GM12878 (cell line): Measurements from ENCODE around the gene EVX2. TPM values are rescaled to one million over a fixed set of nuclear protein-coding genes. Genes with fewer than 3 reads are reported as not detected.

Experiments used
- ATAC-seq: fragments of 200-7000 bp; cut with Tn5 transposase; 3 replicates; pipeline ENCODE4 v1.9.1; 2020; ENCODE audit warnings: mild to moderate bottlenecking, moderate library complexity
- BruUV-seq: library from RNA; stranded (reverse); fragments of 400-500 nt; replicated peaks from 2 replicates; lab custom pipeline; 2021; lab: Mats Ljungman, UMichigan
- CTCF ChIA-PET: fragments of 300-600 bp; sonication (Branson Sonifier 250); formaldehyde crosslinking; extraction: SDS; loops from one replicate; lab custom pipeline; 2021; ENCODE audit warnings: inconsistent platforms; lab: Yijun Ruan, JAX
- POLR2A ChIA-PET: fragments of 350-600 bp; formaldehyde crosslinking; extraction: SDS; loops from one replicate; lab custom pipeline; 2021; ENCODE audit warnings: inconsistent platforms; lab: Charles Lee
- RAD21 ChIA-PET: fragments of 300-600 bp; sonication (Branson Sonifier 250); formaldehyde crosslinking; loops from one replicate; lab custom pipeline; 2023; ENCODE audit warnings: antibody characterized with exemption; ENCODE audit not compliant: unreplicated experiment; lab: Charles Lee
- SMC1A ChIA-PET: fragments of 300-600 bp; sonication (Branson Sonifier 250); formaldehyde crosslinking; loops from one replicate; lab custom pipeline; 2023; ENCODE audit not compliant: unreplicated experiment, uncharacterized antibody; lab: Charles Lee
- DNase-seq: peaks from one replicate; pipeline ENCODE4 v3.0.0-alpha.2; 2011; ENCODE audit warnings: low read depth, low spot score
- FAIRE-seq: peaks from 3 replicates; lab custom pipeline; 2011; peaks lifted over from hg19 to GRCh38; lab: Jason Lieb, UNC
- H2AFZ ChIP-seq: 2 replicates; pipeline ENCODE4 v1.6.0; 2011; ENCODE audit warnings: low read depth, low read length, control low read depth; ENCODE audit not compliant: control insufficient read depth
- H3K27ac ChIP-seq: 2 replicates; pipeline ENCODE4 v1.5.1; 2011; ENCODE audit warnings: control low read depth; ENCODE audit not compliant: control insufficient read depth, insufficient read depth
- H3K27me3 ChIP-seq, 2 experiments: replicated peaks in 1 of 2; 2 replicates each; pipeline versions ENCODE4 v1.6.0 to v1.6.1; 2011; ENCODE audit warnings: low read length in 1 of 2; ENCODE audit not compliant: control insufficient read depth in 2 of 2, insufficient read depth in 2 of 2
- H3K36me3 ChIP-seq, 2 experiments: 2 replicates each; pipeline ENCODE4 v1.5.1; 2011; ENCODE audit warnings: low read length in 1 of 2; ENCODE audit not compliant: control insufficient read depth in 2 of 2, insufficient read depth in 2 of 2
- H3K4me1 ChIP-seq: 2 replicates; pipeline ENCODE4 v1.6.1; 2011; ENCODE audit warnings: mild to moderate bottlenecking, low read length, moderate library complexity, mixed read lengths; ENCODE audit not compliant: control insufficient read depth, insufficient read depth
- H3K4me2 ChIP-seq: 2 replicates; pipeline ENCODE4 v1.6.0; 2011; ENCODE audit warnings: control low read depth; ENCODE audit not compliant: control insufficient read depth, insufficient read depth
- H3K4me3 ChIP-seq: fragments of 200-600 bp; sonication (generic); 2 replicates; pipeline ENCODE4 v1.5.1; 2016
- H3K79me2 ChIP-seq: 2 replicates; pipeline ENCODE4 v1.6.0; 2011; ENCODE audit warnings: low read length; ENCODE audit not compliant: control insufficient read depth, insufficient read depth
- H3K9ac ChIP-seq: 2 replicates; pipeline ENCODE4 v1.8.0; 2011; ENCODE audit warnings: low read length, control low read depth, mixed read lengths; ENCODE audit not compliant: control insufficient read depth, insufficient read depth
- H3K9me3 ChIP-seq: replicated peaks from 3 replicates; pipeline ENCODE4 v1.5.1; 2011; ENCODE audit warnings: mild to moderate bottlenecking, low read length; ENCODE audit not compliant: control insufficient read depth, insufficient read depth
- H4K20me1 ChIP-seq: 2 replicates; pipeline ENCODE4 v1.6.0; 2011; ENCODE audit not compliant: control insufficient read depth, insufficient read depth
- BCL11A ChIP-seq: IDR thresholded peaks from 2 replicates; pipeline ENCODE4 v1.6.1; 2011; ENCODE audit warnings: low read depth, low read length
- CREM ChIP-seq: IDR thresholded peaks from 2 replicates; pipeline ENCODE4 v1.6.1; 2014; ENCODE audit warnings: antibody characterized with exemption, low read depth
- DPF2 ChIP-seq: fragments of 450-650 bp; IDR thresholded peaks from 2 replicates; pipeline ENCODE4 v1.6.1; 2017; ENCODE audit warnings: mild to moderate bottlenecking
- EED ChIP-seq: sonication (generic); IDR thresholded peaks from 2 replicates; pipeline ENCODE4 v1.6.1; 2016; ENCODE audit warnings: antibody characterized with exemption, low read depth
- HDAC6 ChIP-seq: fragments of 200-600 bp; sonication (generic); IDR thresholded peaks from one replicate; pipeline ENCODE4 v1.8.0; 2017; ENCODE audit warnings: antibody characterized with exemption; ENCODE audit not compliant: unreplicated experiment
- LARP7 ChIP-seq: fragments of 450-650 bp; IDR thresholded peaks from 2 replicates; pipeline ENCODE4 v1.6.1; 2017; ENCODE audit warnings: mild to moderate bottlenecking
- NBN ChIP-seq: fragments of 450-650 bp; IDR thresholded peaks from 2 replicates; pipeline ENCODE4 v1.6.1; 2016
- PML ChIP-seq: IDR thresholded peaks from 2 replicates; pipeline ENCODE4 v1.6.1; 2012; ENCODE audit warnings: low read length, inconsistent platforms
- RAD51 ChIP-seq: fragments of 450-650 bp; IDR thresholded peaks from 2 replicates; pipeline ENCODE4 v1.6.1; 2016; ENCODE audit warnings: moderate library complexity, mild to moderate bottlenecking, inconsistent platforms
- SREBF1 ChIP-seq: IDR thresholded peaks from 2 replicates; pipeline ENCODE4 v1.6.1; 2012; ENCODE audit warnings: mild to moderate bottlenecking, low read length
- TARDBP ChIP-seq: IDR thresholded peaks from 2 replicates; pipeline ENCODE4 v1.6.1; 2016; ENCODE audit warnings: borderline replicate concordance
- ZNF622 ChIP-seq: fragments of 450-650 bp; IDR thresholded peaks from 2 replicates; pipeline ENCODE4 v1.6.1; 2017; ENCODE audit warnings: mild to moderate bottlenecking, inconsistent platforms
- WGBS: methylation state at CpG from one replicate; pipeline ENCODE4 v1.1.6; 2016; ENCODE audit warnings: low lambda C conversion rate; ENCODE audit not compliant: insufficient replicate concordance, insufficient coverage; ENCODE audit errors: missing lambda C conversion rate; 5-methylcytosine and 5-hydroxymethylcytosine counted together
- in situ Hi-C: fragments of 300-500 bp; cut with MboI; formaldehyde crosslinking; loops from 9 replicates; pipeline ENCODE4 v1.14.3; 2018; ENCODE audit warnings: mixed read lengths
- intact Hi-C: fragments of 100-400 bp; cut with micrococcal nuclease; formaldehyde crosslinking; loops from one replicate; pipeline ENCODE4 v1.14.2; 2022; ENCODE audit not compliant: unreplicated experiment
- polyA plus RNA-seq, 11 experiments: library from polyadenylated mRNA; depleted of rRNA in 4 of 11; unstranded in 6 of 11; stranded (reverse) in 5 of 11; fragments of >200 nt; fragmentation: Nextera tagmentation in 4 of 11; fragmentation: Illumina TruSeq in 1 of 11; extraction: Ambion mirVana in 4 of 11; extraction: Trizol in 1 of 11; gene quantifications; 1 replicate in 1 of 11; 2 replicates in 10 of 11; pipeline versions ENCODE4 v1.2.1 to v1.2.3, GENCODE V29; 2011 to 2016; ENCODE audit warnings: inconsistent platforms in 2 of 11, missing spikeins in 2 of 11, low read depth in 1 of 11
- total RNA-seq, 4 experiments: library from RNA; depleted of rRNA in 3 of 4; stranded (reverse); fragments of >200 nt in 3 of 4; fragmentation: Illumina TruSeq in 1 of 4; extraction: Trizol in 1 of 4; gene quantifications; 2 replicates each; pipeline versions ENCODE4 v1.2.1 to v1.2.3, GENCODE V29; 2013 to 2021
- TF ChIP-seq, protein P1 (sequence below): fragments of 450-650 bp; formaldehyde crosslinking; IDR thresholded peaks from 2 replicates; pipeline ENCODE4 v1.4.0; 2022; ENCODE audit warnings: mild to moderate bottlenecking, moderate library complexity
- TF ChIP-seq, protein P2 (sequence below): IDR thresholded peaks from 2 replicates; pipeline ENCODE4 v1.6.1; 2011; ENCODE audit warnings: borderline replicate concordance, low read depth, mild to moderate bottlenecking, moderate library complexity, low read length; ENCODE audit not compliant: insufficient read depth, poor library complexity, severe bottlenecking
- TF ChIP-seq, protein P3 (sequence below), 3 experiments: IDR thresholded peaks in 2 of 3; conservative IDR thresholded peaks in 1 of 3; 2 replicates each; pipeline ENCODE4 v1.5.1; 2011; ENCODE audit warnings: low read depth in 3 of 3, low read length in 3 of 3, mild to moderate bottlenecking in 3 of 3, control low read depth in 2 of 3, moderate library complexity in 2 of 3, inconsistent platforms in 1 of 3, mixed read lengths in 1 of 3; ENCODE audit not compliant: control insufficient read depth in 2 of 3, insufficient read depth in 1 of 3; ENCODE audit errors: extremely low read depth in 1 of 3
- TF ChIP-seq, protein P4 (sequence below): IDR thresholded peaks from 2 replicates; pipeline ENCODE4 v1.6.1; 2012; ENCODE audit warnings: mild to moderate bottlenecking, low read depth, low read length

The EVX2 gene
- total and polyA plus RNA-seq, 10 of the 15 experiments (the other 5 are each of a cell fraction or from before 2014, with no cell fraction given) = not detected

DNA sequence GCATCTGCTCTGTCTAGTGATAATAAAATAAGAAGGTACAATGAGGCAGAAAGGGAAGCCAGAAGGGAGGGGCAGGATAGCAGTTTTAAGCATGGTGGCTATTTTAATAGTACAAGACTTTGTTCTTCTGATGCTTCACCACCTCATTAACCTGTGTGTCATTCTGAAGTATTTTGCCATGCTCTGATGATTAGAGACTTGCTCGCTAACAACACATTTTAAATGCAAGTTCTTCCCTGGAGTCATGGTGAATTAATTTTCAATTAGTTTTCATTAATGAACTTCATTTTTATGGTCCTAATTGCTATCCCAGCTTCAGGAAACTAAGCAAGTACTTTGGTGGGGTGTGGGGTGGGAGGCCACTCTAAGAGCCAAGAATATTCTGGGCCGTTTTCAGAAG lies 56.0 kb downstream of the EVX2 start:
- WGBS = 0% methylated on average over 2 of the region's 2 CpGs
- peaks cover 0 to 3% of the 10 kb centered on the region in 2 experiments; a peak in 1 of 4 replicates for H3K27me3 ChIP-seq
- in situ Hi-C loops = no loop called here
- no peak for DNase-seq
- H3K4me3 ChIP-seq = no peak overlapping the region
- H3K36me3 ChIP-seq = no peaks in the 10 kb centered on the region
- H4K20me1 ChIP-seq = no peaks in the 10 kb centered on the region
- ChIA-PET RAD21 (no interaction called here), SMC1A (no interaction called here), CTCF (no interaction called here), POLR2A (no interaction called here)
- no peaks in the 10 kb centered on the region for H3K79me2 ChIP-seq
- intact Hi-C loops = no loop called here
- no peak overlapping the region for H2AFZ ChIP-seq
- no peaks in the 10 kb centered on the region for H3K9me3 ChIP-seq
- H3K27ac ChIP-seq = no peak overlapping the region
- no TSS peak for BruUV-seq
- FAIRE-seq = no peak
- no peak overlapping the region for H3K9ac ChIP-seq
- ATAC-seq = no peak
- H3K4me1 ChIP-seq = no peaks in the 10 kb centered on the region
- H3K4me2 ChIP-seq = no peak overlapping the region
- TF ChIP-seq RAD51 (no peak), DPF2 (no peak), EED (no peak), CREM (no peak), PML (no peak), TARDBP (no peak), ZNF622 (no peak), LARP7 (no peak), HDAC6 (no peak), SREBF1 (no peak), BCL11A (no peak), NBN (no peak)
- TF ChIP-seq, protein P1, sequence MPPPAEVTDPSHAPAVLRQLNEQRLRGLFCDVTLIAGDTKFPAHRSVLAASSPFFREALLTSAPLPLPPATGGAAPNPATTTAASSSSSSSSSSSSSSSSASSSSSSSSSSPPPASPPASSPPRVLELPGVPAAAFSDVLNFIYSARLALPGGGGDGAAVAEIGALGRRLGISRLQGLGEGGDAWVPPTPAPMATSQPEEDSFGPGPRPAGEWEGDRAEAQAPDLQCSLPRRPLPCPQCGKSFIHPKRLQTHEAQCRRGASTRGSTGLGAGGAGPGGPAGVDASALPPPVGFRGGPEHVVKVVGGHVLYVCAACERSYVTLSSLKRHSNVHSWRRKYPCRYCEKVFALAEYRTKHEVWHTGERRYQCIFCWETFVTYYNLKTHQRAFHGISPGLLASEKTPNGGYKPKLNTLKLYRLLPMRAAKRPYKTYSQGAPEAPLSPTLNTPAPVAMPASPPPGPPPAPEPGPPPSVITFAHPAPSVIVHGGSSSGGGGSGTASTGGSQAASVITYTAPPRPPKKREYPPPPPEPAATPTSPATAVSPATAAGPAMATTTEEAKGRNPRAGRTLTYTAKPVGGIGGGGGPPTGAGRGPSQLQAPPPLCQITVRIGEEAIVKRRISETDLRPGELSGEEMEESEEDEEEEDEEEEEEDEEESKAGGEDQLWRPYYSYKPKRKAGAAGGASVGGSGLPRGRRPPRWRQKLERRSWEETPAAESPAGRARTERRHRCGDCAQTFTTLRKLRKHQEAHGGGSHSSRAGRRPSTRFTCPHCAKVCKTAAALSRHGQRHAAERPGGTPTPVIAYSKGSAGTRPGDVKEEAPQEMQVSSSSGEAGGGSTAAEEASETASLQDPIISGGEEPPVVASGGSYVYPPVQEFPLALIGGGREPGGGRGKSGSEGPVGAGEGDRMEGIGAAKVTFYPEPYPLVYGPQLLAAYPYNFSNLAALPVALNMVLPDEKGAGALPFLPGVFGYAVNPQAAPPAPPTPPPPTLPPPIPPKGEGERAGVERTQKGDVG = no peak
- TF ChIP-seq, protein P2, sequence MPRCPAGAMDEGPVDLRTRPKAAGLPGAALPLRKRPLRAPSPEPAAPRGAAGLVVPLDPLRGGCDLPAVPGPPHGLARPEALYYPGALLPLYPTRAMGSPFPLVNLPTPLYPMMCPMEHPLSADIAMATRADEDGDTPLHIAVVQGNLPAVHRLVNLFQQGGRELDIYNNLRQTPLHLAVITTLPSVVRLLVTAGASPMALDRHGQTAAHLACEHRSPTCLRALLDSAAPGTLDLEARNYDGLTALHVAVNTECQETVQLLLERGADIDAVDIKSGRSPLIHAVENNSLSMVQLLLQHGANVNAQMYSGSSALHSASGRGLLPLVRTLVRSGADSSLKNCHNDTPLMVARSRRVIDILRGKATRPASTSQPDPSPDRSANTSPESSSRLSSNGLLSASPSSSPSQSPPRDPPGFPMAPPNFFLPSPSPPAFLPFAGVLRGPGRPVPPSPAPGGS = no peak
- TF ChIP-seq, protein P3, sequence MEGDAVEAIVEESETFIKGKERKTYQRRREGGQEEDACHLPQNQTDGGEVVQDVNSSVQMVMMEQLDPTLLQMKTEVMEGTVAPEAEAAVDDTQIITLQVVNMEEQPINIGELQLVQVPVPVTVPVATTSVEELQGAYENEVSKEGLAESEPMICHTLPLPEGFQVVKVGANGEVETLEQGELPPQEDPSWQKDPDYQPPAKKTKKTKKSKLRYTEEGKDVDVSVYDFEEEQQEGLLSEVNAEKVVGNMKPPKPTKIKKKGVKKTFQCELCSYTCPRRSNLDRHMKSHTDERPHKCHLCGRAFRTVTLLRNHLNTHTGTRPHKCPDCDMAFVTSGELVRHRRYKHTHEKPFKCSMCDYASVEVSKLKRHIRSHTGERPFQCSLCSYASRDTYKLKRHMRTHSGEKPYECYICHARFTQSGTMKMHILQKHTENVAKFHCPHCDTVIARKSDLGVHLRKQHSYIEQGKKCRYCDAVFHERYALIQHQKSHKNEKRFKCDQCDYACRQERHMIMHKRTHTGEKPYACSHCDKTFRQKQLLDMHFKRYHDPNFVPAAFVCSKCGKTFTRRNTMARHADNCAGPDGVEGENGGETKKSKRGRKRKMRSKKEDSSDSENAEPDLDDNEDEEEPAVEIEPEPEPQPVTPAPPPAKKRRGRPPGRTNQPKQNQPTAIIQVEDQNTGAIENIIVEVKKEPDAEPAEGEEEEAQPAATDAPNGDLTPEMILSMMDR (IDR thresholded peaks at IDR 0.05 in 2 of 3, conservative IDR thresholded peaks at IDR 0.05 in 1 of 3; ENCODE audit: control insufficient read depth in 2 of 3, extremely low read depth in 1 of 3, insufficient read depth in 1 of 3, low read depth in 3 of 3, low read length in 3 of 3) = no peak
- TF ChIP-seq, protein P4, sequence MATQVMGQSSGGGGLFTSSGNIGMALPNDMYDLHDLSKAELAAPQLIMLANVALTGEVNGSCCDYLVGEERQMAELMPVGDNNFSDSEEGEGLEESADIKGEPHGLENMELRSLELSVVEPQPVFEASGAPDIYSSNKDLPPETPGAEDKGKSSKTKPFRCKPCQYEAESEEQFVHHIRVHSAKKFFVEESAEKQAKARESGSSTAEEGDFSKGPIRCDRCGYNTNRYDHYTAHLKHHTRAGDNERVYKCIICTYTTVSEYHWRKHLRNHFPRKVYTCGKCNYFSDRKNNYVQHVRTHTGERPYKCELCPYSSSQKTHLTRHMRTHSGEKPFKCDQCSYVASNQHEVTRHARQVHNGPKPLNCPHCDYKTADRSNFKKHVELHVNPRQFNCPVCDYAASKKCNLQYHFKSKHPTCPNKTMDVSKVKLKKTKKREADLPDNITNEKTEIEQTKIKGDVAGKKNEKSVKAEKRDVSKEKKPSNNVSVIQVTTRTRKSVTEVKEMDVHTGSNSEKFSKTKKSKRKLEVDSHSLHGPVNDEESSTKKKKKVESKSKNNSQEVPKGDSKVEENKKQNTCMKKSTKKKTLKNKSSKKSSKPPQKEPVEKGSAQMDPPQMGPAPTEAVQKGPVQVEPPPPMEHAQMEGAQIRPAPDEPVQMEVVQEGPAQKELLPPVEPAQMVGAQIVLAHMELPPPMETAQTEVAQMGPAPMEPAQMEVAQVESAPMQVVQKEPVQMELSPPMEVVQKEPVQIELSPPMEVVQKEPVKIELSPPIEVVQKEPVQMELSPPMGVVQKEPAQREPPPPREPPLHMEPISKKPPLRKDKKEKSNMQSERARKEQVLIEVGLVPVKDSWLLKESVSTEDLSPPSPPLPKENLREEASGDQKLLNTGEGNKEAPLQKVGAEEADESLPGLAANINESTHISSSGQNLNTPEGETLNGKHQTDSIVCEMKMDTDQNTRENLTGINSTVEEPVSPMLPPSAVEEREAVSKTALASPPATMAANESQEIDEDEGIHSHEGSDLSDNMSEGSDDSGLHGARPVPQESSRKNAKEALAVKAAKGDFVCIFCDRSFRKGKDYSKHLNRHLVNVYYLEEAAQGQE = no peak
